Neural cell (in vitro differentiated cells): ENCODE measurements around the gene RPS17. TPM values are rescaled to one million over a fixed set of nuclear protein-coding genes. Genes with fewer than 3 reads are reported as not detected.

Experiments used
- H2AFZ ChIP-seq: fragments of 200-600, 300-800 bp; sonication (generic), shearing (Covaris generic); 2 replicates; pipeline ENCODE4 v1.6.0; 2014; ENCODE audit warnings: low read depth, mild to moderate bottlenecking, antibody characterized with exemption, low read length, moderate library complexity
- H3F3A ChIP-seq: fragments of 200-600 bp; shearing (Covaris generic); 2 replicates; pipeline ENCODE4 v1.6.1; 2016; ENCODE audit warnings: mild to moderate bottlenecking, moderate library complexity, mixed read lengths, antibody characterized with exemption, low read length; ENCODE audit not compliant: insufficient read depth, poor library complexity, severe bottlenecking
- H3K27ac ChIP-seq: fragments of 200-600, 300-800 bp; sonication (generic), shearing (Covaris generic); 2 replicates; pipeline ENCODE4 v1.5.1; 2014; ENCODE audit warnings: mild to moderate bottlenecking, low read length, moderate library complexity
- H3K27me3 ChIP-seq: fragments of 300-800, 200-600 bp; sonication (generic), shearing (Covaris generic); 2 replicates; pipeline ENCODE4 v1.6.0; 2014; ENCODE audit warnings: mild to moderate bottlenecking, low read depth, low read length, moderate library complexity; ENCODE audit not compliant: insufficient read depth
- H3K36me3 ChIP-seq: fragments of 300-800, 200-600 bp; sonication (generic), shearing (Covaris generic); 2 replicates; pipeline ENCODE4 v1.5.1; 2014; ENCODE audit warnings: mild to moderate bottlenecking, antibody characterized with exemption, low read length, moderate library complexity; ENCODE audit not compliant: insufficient read depth
- H3K4me2 ChIP-seq: fragments of 300-800, 200-600 bp; sonication (generic), shearing (Covaris generic); 2 replicates; pipeline ENCODE4 v1.6.0; 2014; ENCODE audit warnings: mild to moderate bottlenecking, low read length
- H3K4me3 ChIP-seq: fragments of 300-800, 200-600 bp; sonication (generic), shearing (Covaris generic); 2 replicates; pipeline ENCODE4 v1.5.1; 2014; ENCODE audit warnings: mild to moderate bottlenecking, low read length, moderate library complexity
- H3K79me2 ChIP-seq: fragments of 200-600 bp; shearing (Covaris generic); replicated peaks from 2 replicates; pipeline ENCODE4 v1.6.0; 2014; ENCODE audit warnings: mild to moderate bottlenecking, low read length, moderate library complexity; ENCODE audit not compliant: insufficient read depth
- H3K9ac ChIP-seq: fragments of 300-800, 200-600 bp; sonication (generic), shearing (Covaris generic); 2 replicates; pipeline ENCODE4 v1.6.1; 2016; ENCODE audit warnings: mild to moderate bottlenecking, low read length, mixed read lengths
- H3K9me2 ChIP-seq: fragments of 200-600 bp; shearing (Covaris generic); 2 replicates; pipeline ENCODE4 v1.6.1; 2016; ENCODE audit warnings: mild to moderate bottlenecking, low read length, mixed read lengths; ENCODE audit not compliant: insufficient read depth
- H3K9me3 ChIP-seq: fragments of 200-600, 300-800 bp; sonication (generic), shearing (Covaris generic); 2 replicates; pipeline ENCODE4 v1.6.1; 2016; ENCODE audit warnings: mild to moderate bottlenecking, mixed run types, low read length, moderate library complexity, mixed read lengths
- H4K20me1 ChIP-seq: fragments of 200-600 bp; shearing (Covaris generic); 2 replicates; pipeline ENCODE4 v1.6.1; 2016; ENCODE audit warnings: mild to moderate bottlenecking, mixed run types; ENCODE audit not compliant: insufficient read depth
- EP300 ChIP-seq: fragments of 450-650 bp; conservative IDR thresholded peaks from 2 replicates; pipeline ENCODE4 v1.6.1; 2014; ENCODE audit warnings: antibody characterized with exemption, mild to moderate bottlenecking, moderate library complexity; ENCODE audit not compliant: poor library complexity, severe bottlenecking
- EZH2 ChIP-seq: fragments of 200-600, 300-800 bp; shearing (Covaris generic), sonication (generic); IDR thresholded peaks from 2 replicates; pipeline ENCODE4 v1.6.1; 2014; ENCODE audit warnings: antibody characterized with exemption, low read length, borderline replicate concordance, mild to moderate bottlenecking; ENCODE audit not compliant: insufficient read depth, poor library complexity, severe bottlenecking
- MXI1 ChIP-seq: fragments of 450-650 bp; conservative IDR thresholded peaks from 2 replicates; pipeline ENCODE4 v1.6.1; 2014; ENCODE audit warnings: antibody characterized with exemption, mild to moderate bottlenecking; ENCODE audit not compliant: poor library complexity, severe bottlenecking
- POLR2AphosphoS5 ChIP-seq: IDR thresholded peaks from 2 replicates; pipeline ENCODE4 v1.6.1; 2012
- RAD21 ChIP-seq: fragments of 450-650 bp; conservative IDR thresholded peaks from 2 replicates; pipeline ENCODE4 v1.6.1; 2014; ENCODE audit warnings: antibody characterized with exemption, mild to moderate bottlenecking, moderate library complexity
- SMC3 ChIP-seq: fragments of 450-650 bp; conservative IDR thresholded peaks from 2 replicates; pipeline ENCODE4 v1.6.1; 2014; ENCODE audit warnings: antibody characterized with exemption, mild to moderate bottlenecking, moderate library complexity; ENCODE audit not compliant: poor library complexity
- TAF1 ChIP-seq: IDR thresholded peaks from 2 replicates; pipeline ENCODE4 v1.6.1; 2012; ENCODE audit warnings: low read depth
- polyA plus RNA-seq: library from polyadenylated mRNA; depleted of rRNA; stranded (reverse); fragments of >200 nt; gene quantifications from 2 replicates; pipeline ENCODE4 v1.2.3, GENCODE V29; 2014
- TF ChIP-seq, protein P1 (sequence below): IDR thresholded peaks from 2 replicates; pipeline ENCODE4 v1.6.1; 2012; ENCODE audit warnings: borderline replicate concordance
- TF ChIP-seq, protein P2 (sequence below): fragments of 450-650 bp; IDR thresholded peaks from 2 replicates; pipeline ENCODE4 v1.5.1; 2014; ENCODE audit warnings: antibody characterized with exemption, mild to moderate bottlenecking, moderate library complexity; ENCODE audit not compliant: poor library complexity, severe bottlenecking

The RPS17 gene
- polyA plus RNA-seq, 1 donor from 2014 or later: 2,561 TPM

DNA sequence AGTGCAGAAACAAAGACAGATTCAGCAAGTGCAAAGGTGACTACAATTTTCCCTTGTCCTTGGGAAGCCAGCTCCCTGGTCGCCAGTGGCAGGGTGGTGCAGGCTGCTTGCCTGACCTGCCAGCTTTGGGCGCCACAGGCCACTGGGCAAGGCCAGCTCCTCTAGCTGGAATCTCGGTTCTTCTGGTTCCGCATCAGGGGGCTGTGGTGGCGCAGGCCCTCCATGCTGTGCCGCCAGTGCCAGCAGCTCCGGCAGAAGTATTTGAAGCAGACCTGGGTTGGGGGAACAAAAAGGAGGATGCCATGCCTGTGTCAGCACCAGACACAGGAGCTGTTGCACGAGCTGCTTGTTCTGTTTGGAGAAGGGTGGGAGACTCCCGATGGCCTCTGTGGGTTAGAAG lies 4.2 kb upstream of the RPS17 start:
- Histone ChIP-seq H3K36me3 (no peaks in the 10 kb centered on the region), H3K9me2 (no peaks in the 10 kb centered on the region), H4K20me1 (no peaks in the 10 kb centered on the region), H3K9me3 (no peaks in the 10 kb centered on the region), H3K27me3 (no peaks in the 10 kb centered on the region), H2AFZ (no peak overlapping the region), H3K27ac (no peak overlapping the region), H3K9ac (no peak overlapping the region), H3F3A (no peaks in the 10 kb centered on the region), H3K79me2 (peaks cover 5% of the 10 kb centered on the region), H3K4me3 (no peak overlapping the region), H3K4me2 (no peak overlapping the region)
- TF ChIP-seq SMC3 (no peak), EP300 (no peak), EZH2 (no peak), POLR2AphosphoS5 (no peak), TAF1 (no peak), RAD21 (no peak), MXI1 (no peak)
- TF ChIP-seq, protein P1, sequence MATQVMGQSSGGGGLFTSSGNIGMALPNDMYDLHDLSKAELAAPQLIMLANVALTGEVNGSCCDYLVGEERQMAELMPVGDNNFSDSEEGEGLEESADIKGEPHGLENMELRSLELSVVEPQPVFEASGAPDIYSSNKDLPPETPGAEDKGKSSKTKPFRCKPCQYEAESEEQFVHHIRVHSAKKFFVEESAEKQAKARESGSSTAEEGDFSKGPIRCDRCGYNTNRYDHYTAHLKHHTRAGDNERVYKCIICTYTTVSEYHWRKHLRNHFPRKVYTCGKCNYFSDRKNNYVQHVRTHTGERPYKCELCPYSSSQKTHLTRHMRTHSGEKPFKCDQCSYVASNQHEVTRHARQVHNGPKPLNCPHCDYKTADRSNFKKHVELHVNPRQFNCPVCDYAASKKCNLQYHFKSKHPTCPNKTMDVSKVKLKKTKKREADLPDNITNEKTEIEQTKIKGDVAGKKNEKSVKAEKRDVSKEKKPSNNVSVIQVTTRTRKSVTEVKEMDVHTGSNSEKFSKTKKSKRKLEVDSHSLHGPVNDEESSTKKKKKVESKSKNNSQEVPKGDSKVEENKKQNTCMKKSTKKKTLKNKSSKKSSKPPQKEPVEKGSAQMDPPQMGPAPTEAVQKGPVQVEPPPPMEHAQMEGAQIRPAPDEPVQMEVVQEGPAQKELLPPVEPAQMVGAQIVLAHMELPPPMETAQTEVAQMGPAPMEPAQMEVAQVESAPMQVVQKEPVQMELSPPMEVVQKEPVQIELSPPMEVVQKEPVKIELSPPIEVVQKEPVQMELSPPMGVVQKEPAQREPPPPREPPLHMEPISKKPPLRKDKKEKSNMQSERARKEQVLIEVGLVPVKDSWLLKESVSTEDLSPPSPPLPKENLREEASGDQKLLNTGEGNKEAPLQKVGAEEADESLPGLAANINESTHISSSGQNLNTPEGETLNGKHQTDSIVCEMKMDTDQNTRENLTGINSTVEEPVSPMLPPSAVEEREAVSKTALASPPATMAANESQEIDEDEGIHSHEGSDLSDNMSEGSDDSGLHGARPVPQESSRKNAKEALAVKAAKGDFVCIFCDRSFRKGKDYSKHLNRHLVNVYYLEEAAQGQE: no peak
- TF ChIP-seq, protein P2, sequence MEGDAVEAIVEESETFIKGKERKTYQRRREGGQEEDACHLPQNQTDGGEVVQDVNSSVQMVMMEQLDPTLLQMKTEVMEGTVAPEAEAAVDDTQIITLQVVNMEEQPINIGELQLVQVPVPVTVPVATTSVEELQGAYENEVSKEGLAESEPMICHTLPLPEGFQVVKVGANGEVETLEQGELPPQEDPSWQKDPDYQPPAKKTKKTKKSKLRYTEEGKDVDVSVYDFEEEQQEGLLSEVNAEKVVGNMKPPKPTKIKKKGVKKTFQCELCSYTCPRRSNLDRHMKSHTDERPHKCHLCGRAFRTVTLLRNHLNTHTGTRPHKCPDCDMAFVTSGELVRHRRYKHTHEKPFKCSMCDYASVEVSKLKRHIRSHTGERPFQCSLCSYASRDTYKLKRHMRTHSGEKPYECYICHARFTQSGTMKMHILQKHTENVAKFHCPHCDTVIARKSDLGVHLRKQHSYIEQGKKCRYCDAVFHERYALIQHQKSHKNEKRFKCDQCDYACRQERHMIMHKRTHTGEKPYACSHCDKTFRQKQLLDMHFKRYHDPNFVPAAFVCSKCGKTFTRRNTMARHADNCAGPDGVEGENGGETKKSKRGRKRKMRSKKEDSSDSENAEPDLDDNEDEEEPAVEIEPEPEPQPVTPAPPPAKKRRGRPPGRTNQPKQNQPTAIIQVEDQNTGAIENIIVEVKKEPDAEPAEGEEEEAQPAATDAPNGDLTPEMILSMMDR: no peak

DNA sequence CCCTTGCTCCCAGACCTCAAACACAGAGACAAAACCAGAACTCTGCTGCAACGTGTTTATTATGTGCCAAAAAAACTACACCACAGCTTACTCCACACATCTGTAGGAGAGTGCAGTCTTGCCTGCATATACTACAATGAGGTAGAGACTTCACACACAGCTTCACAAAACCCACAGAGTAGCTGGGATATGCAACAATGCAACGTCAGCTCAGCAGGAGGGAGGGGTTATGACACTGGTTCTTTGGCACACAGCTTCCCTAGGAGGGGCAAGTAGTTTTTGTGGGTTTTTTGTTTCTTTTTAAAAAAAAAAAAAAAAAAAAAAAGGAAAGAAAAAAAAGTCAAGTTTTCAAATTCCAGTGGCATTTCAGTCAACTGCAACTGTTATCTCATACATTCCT lies 2.9 kb upstream of the RPS17 start:
- no peak for TF ChIP-seq SMC3
- TF ChIP-seq MXI1: no peak
- TF ChIP-seq, protein P2: no peak
- no peak for TF ChIP-seq EP300
- no peak for TF ChIP-seq POLR2AphosphoS5
- TF ChIP-seq TAF1: no peak
- TF ChIP-seq EZH2: no peak
- no peak for TF ChIP-seq RAD21
- TF ChIP-seq, protein P1: no peak
- no peak overlapping the region for H3K4me3 ChIP-seq
- peaks cover 15% of the 10 kb centered on the region for H3K79me2 ChIP-seq
- H3F3A ChIP-seq: no peaks in the 10 kb centered on the region
- H2AFZ ChIP-seq: no peak overlapping the region
- no peaks in the 10 kb centered on the region for H3K9me2 ChIP-seq
- no peaks in the 10 kb centered on the region for H3K36me3 ChIP-seq
- H4K20me1 ChIP-seq: no peaks in the 10 kb centered on the region
- no peaks in the 10 kb centered on the region for H3K9me3 ChIP-seq
- no peak overlapping the region for H3K4me2 ChIP-seq
- H3K27me3 ChIP-seq: no peaks in the 10 kb centered on the region
- no peak overlapping the region for H3K27ac ChIP-seq
- H3K9ac ChIP-seq: no peak overlapping the region
